ENCODE results near the gene BACH2. TPM values are rescaled to one million over a fixed set of nuclear protein-coding genes. Genes with fewer than 3 reads are reported as not detected.

Gene BACH2
- total RNA-seq, 1 donor from 2014 or later = 7.7 TPM

- no peak for TF ChIP-seq CTCF (IDR thresholded peaks at IDR 0.05)
- Histone ChIP-seq H3K27me3 (no peaks in the 10 kb centered on the region), H3K9me3 (peaks cover 0 to 10% of the 10 kb centered on the region in 2 donors), H3K36me3 (peaks cover 0 to 4% of the 10 kb centered on the region in 2 donors), H3K4me1 (no peaks in the 10 kb centered on the region), H3K27ac (no peak overlapping the region), H3K4me3 (no peak overlapping the region)
- no peak for DNase-seq (ENCODE audit: low spot score in 2 of 2)
- intact Hi-C loops (cut with DNase I) = no loop called here
Observed at GRCh38 chr6:90272895-90273294, 23.7 kb downstream of the BACH2 start.

GRCh38 chr6:90271831-90272230, 24.8 kb downstream of the BACH2 start:
- no peak overlapping the region for H3K4me3 ChIP-seq
- intact Hi-C loops (cut with DNase I) = no loop called here
- H3K4me1 ChIP-seq = no peaks in the 10 kb centered on the region
- H3K27ac ChIP-seq = no peak overlapping the region
- no peaks in the 10 kb centered on the region for H3K27me3 ChIP-seq
- no peak for TF ChIP-seq CTCF (IDR thresholded peaks at IDR 0.05)
- peaks cover 0 to 4% of the 10 kb centered on the region in 2 donors for H3K36me3 ChIP-seq
- DNase-seq (ENCODE audit: low spot score in 2 of 2) = no peak
- peaks cover 0 to 10% of the 10 kb centered on the region in 2 donors for H3K9me3 ChIP-seq

GRCh38 chr6:90269334-90269733, 27.3 kb downstream of the BACH2 start:
- Histone ChIP-seq H3K36me3 (peaks cover 0 to 4% of the 10 kb centered on the region in 2 donors), H3K27ac (no peak overlapping the region), H3K4me1 (no peaks in the 10 kb centered on the region), H3K9me3 (peaks cover 0 to 10% of the 10 kb centered on the region in 2 donors), H3K27me3 (no peaks in the 10 kb centered on the region), H3K4me3 (no peak overlapping the region)
- no peak for TF ChIP-seq CTCF (IDR thresholded peaks at IDR 0.05)
- intact Hi-C loops (cut with DNase I) = no loop called here
- DNase-seq (ENCODE audit: low spot score in 2 of 2) = no peak

- Histone ChIP-seq H3K27me3 (no peaks in the 10 kb centered on the region), H3K4me3 (no peak overlapping the region), H3K36me3 (peaks cover 0 to 4% of the 10 kb centered on the region in 2 donors), H3K4me1 (no peaks in the 10 kb centered on the region), H3K9me3 (peaks cover 0 to 10% of the 10 kb centered on the region in 2 donors), H3K27ac (no peak overlapping the region)
- no peak for DNase-seq (ENCODE audit: low spot score in 2 of 2)
- intact Hi-C loops (cut with DNase I) = no loop called here
- TF ChIP-seq CTCF (IDR thresholded peaks at IDR 0.05) = no peak
Observed at GRCh38 chr6:90268178-90268577, 28.5 kb downstream of the BACH2 start.

- no peak for TF ChIP-seq CTCF (IDR thresholded peaks at IDR 0.05)
- H3K27ac ChIP-seq = no peak overlapping the region
- intact Hi-C loops (cut with DNase I) = no loop called here
- peaks cover 0 to 10% of the 10 kb centered on the region in 2 donors for H3K9me3 ChIP-seq
- H3K36me3 ChIP-seq = peaks cover 0 to 4% of the 10 kb centered on the region in 2 donors
- no peak for DNase-seq (ENCODE audit: low spot score in 2 of 2)
- no peaks in the 10 kb centered on the region for H3K4me1 ChIP-seq
- no peaks in the 10 kb centered on the region for H3K27me3 ChIP-seq
- no peak overlapping the region for H3K4me3 ChIP-seq
Observed at GRCh38 chr6:90266905-90267621, 29.6 kb downstream of the BACH2 start.

All from ascending aorta (tissue), 2 donors.